KOPT-K1 (cell line): ENCODE results near the gene NLGN2.

Experiments
- H3K27ac ChIP-seq: fragments of 200-600 bp; sonication (generic); 2 replicates; pipeline ENCODE4 v1.5.1; 2016; ENCODE audit warnings: antibody characterized with exemption, mild to moderate bottlenecking, low read depth, low read length; ENCODE audit not compliant: poor library complexity, severe bottlenecking
- H3K36me3 ChIP-seq: fragments of 200-600 bp; sonication (generic); 2 replicates; pipeline ENCODE4 v1.5.1; 2017; ENCODE audit warnings: antibody characterized with exemption, mild to moderate bottlenecking, low read length, moderate library complexity; ENCODE audit not compliant: insufficient read depth
- H3K9me3 ChIP-seq: fragments of 200-600 bp; sonication (generic); 2 replicates; pipeline ENCODE4 v1.5.1; 2017; ENCODE audit warnings: antibody characterized with exemption, low read length, mild to moderate bottlenecking; ENCODE audit not compliant: insufficient read depth, poor library complexity, severe bottlenecking

The NLGN2 gene

DNA sequence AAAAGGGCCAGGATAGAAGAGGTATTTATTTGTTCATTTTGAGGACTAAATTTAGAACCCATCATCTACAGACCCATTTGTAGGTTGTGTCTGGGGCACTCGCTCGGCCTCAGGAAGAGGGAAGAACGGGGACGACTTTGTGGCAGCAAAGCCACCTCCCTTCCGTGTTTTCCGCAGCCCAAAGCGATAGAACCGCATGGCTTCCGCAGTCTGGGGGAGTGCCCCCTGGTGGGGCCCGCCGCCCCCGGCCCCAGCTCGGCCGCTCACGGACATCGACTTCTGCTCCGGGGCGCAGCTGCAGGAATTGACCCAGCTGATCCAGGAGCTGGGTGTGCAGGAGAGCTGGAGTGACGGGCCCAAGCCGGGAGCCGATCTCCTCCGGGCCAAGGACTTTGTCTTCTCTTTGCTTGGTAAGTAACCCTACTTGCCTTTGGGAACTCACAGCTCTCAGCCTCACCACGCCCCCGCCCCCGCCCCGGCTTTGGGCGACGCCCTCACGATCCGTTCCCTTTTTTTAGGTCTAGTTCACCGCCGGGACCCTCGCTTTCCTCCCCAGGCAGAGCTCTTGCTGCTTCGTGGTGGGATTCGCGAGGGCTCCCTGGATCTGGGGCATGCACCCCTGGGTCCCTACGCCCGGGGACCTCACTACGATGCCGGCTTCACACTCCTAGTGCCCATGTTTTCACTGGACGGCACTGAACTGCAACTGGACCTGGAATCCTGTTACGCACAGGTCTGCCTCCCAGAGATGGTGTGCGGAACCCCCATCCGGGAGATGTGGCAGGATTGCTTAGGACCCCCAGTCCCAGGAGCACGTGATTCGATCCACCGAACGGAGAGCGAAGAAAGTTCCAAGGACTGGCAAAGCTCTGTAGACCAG lies 28.3 kb downstream of the NLGN2 start:
- Histone ChIP-seq H3K9me3 (no peaks in the 10 kb centered on the region), H3K27ac (peak overlapping the region; percentile 66), H3K36me3 (no peaks in the 10 kb centered on the region)

DNA sequence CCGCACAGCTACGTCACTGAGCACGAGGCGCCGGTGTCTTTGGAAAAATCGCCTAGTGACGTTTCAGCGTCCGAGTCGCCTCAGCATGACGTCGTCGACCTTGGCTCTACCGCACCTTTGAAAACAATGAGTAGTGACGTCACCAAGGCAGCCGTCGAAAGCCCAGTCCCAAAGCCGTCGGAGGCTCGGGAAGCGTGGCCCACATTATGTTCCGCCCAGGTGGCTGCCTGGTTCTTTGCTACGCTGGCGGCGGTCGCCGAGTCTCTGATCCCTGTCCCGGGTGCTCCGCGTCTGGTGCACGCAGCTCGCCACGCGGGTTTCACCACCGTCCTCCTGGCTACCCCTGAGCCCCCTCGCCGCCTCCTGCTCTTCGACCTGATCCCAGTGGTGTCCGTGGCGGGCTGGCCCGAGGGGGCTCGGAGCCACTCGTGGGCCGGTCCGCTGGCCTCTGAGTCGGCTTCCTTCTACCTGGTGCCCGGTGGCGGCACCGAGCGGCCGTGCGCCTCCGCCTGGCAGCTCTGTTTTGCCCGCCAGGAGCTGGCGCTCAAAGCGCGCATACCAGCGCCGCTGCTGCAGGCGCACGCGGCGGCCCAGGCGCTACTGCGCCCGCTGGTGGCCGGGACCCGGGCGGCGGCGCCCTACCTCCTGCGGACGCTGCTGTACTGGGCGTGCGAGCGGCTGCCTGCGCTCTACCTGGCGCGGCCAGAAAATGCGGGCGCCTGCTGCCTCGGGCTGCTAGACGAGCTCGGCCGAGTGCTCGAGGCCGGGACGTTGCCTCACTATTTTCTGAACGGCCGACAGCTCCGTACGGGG lies 29.1 kb downstream of the NLGN2 start:
- Histone ChIP-seq H3K9me3 (no peaks in the 10 kb centered on the region), H3K27ac (peak overlapping the region; percentile 66), H3K36me3 (no peaks in the 10 kb centered on the region)

DNA sequence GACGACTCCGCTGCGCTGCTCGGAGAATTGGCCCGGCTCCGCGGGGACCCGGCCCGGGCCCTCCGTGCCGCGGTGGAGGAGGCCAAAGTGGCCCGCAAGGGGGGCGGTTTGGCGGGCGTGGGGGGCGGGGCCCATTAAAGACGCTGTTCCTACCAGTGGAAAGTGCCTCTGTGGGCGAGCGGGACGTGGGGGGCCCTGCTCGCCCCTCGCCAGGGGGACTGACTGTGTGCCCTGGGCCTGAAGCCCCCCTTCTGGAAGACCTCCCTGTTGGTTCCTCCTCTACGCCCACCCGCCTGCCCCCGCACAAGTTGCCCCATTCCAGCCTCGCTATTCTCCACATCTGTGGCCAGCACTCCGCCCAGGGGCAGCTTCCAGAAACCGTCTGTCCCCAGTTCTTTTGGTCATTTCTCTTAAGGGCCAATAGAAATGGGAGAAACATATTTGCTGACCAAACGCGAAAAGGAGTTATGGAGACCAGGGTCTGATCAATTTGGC lies 29.8 kb downstream of the NLGN2 start:
- Histone ChIP-seq H3K27ac (no peak overlapping the region), H3K36me3 (no peaks in the 10 kb centered on the region), H3K9me3 (no peaks in the 10 kb centered on the region)

GRCh38 chr17:7437950-7438614 lies 30.4 kb downstream of the NLGN2 start:
- Histone ChIP-seq H3K36me3 (no peaks in the 10 kb centered on the region), H3K9me3 (no peaks in the 10 kb centered on the region), H3K27ac (no peak overlapping the region)

- no peaks in the 10 kb centered on the region for H3K36me3 ChIP-seq
- no peaks in the 10 kb centered on the region for H3K9me3 ChIP-seq
- no peak overlapping the region for H3K27ac ChIP-seq
These were observed 31.2 kb downstream of the NLGN2 start for GRCh38 chr17:7438656-7439460.

- Histone ChIP-seq H3K9me3 (no peaks in the 10 kb centered on the region), H3K27ac (no peak within 1 kb of the TSS), H3K36me3 (no peaks in the 10 kb centered on the region)
These were observed 31.9 kb downstream of the NLGN2 start, which contains the start of gene FGF11 for GRCh38 chr17:7439462-7440112. FGF11 (plus strand) TSS chr17:7439512; CDS start chr17:7439621, 109 bp downstream.

- no peaks in the 10 kb centered on the region for H3K36me3 ChIP-seq
- H3K9me3 ChIP-seq: no peaks in the 10 kb centered on the region
- H3K27ac ChIP-seq: no peak overlapping the region
These were observed 32.6 kb downstream of the NLGN2 start for GRCh38 chr17:7440113-7440833.

DNA sequence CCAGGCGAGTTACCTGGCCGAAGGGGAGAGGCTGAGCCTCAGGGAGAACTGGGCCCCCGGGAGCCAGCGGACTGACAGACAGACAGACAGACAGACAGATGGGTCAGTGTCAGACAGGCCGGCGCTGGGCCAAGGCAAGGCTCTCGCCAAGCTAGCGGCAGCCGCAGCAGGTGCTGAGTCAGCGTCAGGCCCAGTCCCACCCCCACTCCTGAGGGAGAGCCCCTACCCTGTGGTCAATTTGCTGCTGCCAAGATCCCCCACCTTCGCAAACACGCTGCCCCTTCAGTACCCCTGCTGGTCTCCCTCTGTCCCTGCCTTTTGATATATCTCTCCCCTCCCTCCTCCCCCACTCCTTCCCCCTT lies 33.2 kb downstream of the NLGN2 start:
- Histone ChIP-seq H3K27ac (no peak overlapping the region), H3K9me3 (no peaks in the 10 kb centered on the region), H3K36me3 (no peaks in the 10 kb centered on the region)

- H3K27ac ChIP-seq: no peak overlapping the region
These were observed 33.6 kb downstream of the NLGN2 start for GRCh38 chr17:7441266-7441665.

GRCh38 chr17:7442142-7442541 lies 34.5 kb downstream of the NLGN2 start:
- H3K9me3 ChIP-seq: no peaks in the 10 kb centered on the region
- H3K36me3 ChIP-seq: no peaks in the 10 kb centered on the region
- H3K27ac ChIP-seq: no peak overlapping the region

More at GRCh38 chr17:7441266-7441665, 33.6 kb downstream of the NLGN2 start:
- Histone ChIP-seq H3K36me3 (no peaks in the 10 kb centered on the region), H3K9me3 (no peaks in the 10 kb centered on the region)

DNA sequence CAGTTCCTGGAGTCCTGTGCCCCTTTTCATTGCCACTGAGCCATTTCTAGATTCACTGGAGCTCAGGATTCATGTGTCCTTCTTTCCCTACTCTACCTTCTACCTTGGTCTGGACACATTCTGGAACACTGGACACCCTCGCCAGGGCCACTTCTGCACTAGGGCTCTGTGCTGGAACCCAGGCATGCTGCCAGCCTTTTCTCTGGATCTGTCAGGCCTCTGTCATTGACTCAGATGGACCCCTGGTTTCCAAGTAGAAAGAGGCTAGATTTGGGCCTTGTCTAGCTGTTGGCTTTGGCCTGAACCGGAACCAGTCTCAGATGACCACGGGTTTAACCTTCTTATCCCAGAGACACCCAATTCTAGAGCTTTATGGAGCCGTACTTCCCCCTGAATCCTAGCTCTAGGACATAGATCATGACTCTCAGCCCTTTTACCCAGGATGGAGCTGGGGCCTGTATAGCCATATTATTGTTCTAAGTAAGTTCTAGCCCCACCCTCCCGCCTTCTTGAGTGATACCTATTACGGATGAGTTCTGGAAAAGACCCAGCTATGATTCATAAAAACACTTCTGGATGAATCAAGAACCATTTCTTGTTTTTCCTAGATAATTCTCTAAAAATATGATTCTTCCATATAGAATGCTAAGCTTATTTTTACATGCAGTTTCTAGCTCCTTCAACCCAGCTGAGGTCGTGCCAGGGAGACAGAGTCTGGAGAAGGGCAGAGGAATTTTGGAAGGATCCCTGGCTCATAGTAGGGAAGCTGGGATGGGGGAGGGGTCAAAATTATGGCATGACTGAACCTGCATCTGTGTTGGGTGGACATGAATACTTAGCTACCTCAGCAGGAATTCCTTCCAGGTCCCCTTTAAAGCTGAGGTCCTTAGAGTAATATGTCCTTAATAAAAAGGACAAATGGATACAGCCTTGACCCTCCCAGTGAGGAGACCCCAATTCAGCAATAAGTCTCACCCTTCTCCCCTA lies 36.1 kb downstream of the NLGN2 start:
- Histone ChIP-seq H3K9me3 (no peaks in the 10 kb centered on the region), H3K27ac (no peak overlapping the region), H3K36me3 (no peaks in the 10 kb centered on the region)

- H3K27ac ChIP-seq: no peak within 1 kb of the TSS
- no peaks in the 10 kb centered on the region for H3K9me3 ChIP-seq
These were observed 37.3 kb downstream of the NLGN2 start, which contains the start of gene CHRNB1 for GRCh38 chr17:7444682-7445618. CHRNB1 (plus strand) TSS chr17:7445061; CDS start chr17:7445128, 67 bp downstream.

More at GRCh38 chr17:7444682-7445618, 37.3 kb downstream of the NLGN2 start, which contains the start of gene CHRNB1:
- no peaks in the 10 kb centered on the region for H3K36me3 ChIP-seq
